NCI-H510A (cell line): ENCODE measurements around the gene ZNF77.
"Not testable (repeated sequence)": the region's sequence is repeated elsewhere in the genome, so short reads cannot be mapped to it uniquely, and the experiment has no call there.

ENCODE experiments used
- DNase-seq: peaks from one replicate; lab custom pipeline; 2025; lab: John Stamatoyannopoulos, UW

ZNF77 gene

GRCh38 chr19:2944775-2945574, at the start of gene ZNF77:
Gene ZNF77, minus strand, starts transcription at chr19:2944971. Its CDS starts 131 bp downstream, at chr19:2944840.
- DNase-seq = peak; percentile 97

- DNase-seq = no peak
Observed at GRCh38 chr19:2993579-2993978, 48.8 kb upstream of the ZNF77 start.

- DNase-seq = no peak
Observed at GRCh38 chr19:2992958-2993357, 48.2 kb upstream of the ZNF77 start.

GRCh38 chr19:2992333-2992732, 47.6 kb upstream of the ZNF77 start:
- not testable (repeated sequence) for DNase-seq

GRCh38 chr19:2989236-2989946, 44.6 kb upstream of the ZNF77 start:
- no peak for DNase-seq

- DNase-seq = no peak
Observed at GRCh38 chr19:2988568-2988967, 43.8 kb upstream of the ZNF77 start.

GRCh38 chr19:2987797-2988196, 43.0 kb upstream of the ZNF77 start:
- DNase-seq = no peak

- DNase-seq = no peak
Observed at GRCh38 chr19:2986951-2987524, 42.3 kb upstream of the ZNF77 start.

- DNase-seq = no peak
Observed at GRCh38 chr19:2984215-2984528, 39.4 kb upstream of the ZNF77 start.

GRCh38 chr19:2983351-2984214, 38.8 kb upstream of the ZNF77 start:
- DNase-seq = peak; percentile 51

- DNase-seq = peak; percentile 47
Observed at GRCh38 chr19:2982983-2983350, 38.2 kb upstream of the ZNF77 start.

GRCh38 chr19:2982561-2982960, 37.8 kb upstream of the ZNF77 start:
- DNase-seq = no peak

- DNase-seq = no peak
Observed at GRCh38 chr19:2981898-2982297, 37.1 kb upstream of the ZNF77 start.

GRCh38 chr19:2978772-2979171, 34.0 kb upstream of the ZNF77 start:
- no peak for DNase-seq

- DNase-seq = no peak
Observed at GRCh38 chr19:2978166-2978767, 33.5 kb upstream of the ZNF77 start.

GRCh38 chr19:2977746-2978138, 33.0 kb upstream of the ZNF77 start:
- no peak for DNase-seq

GRCh38 chr19:2977001-2977745, 32.4 kb upstream of the ZNF77 start, which contains the start of gene TLE6:
Gene TLE6, plus strand, starts transcription at chr19:2977564. Its CDS starts 670 bp downstream, at chr19:2978234.
- DNase-seq = peak; percentile 91

- no peak for DNase-seq
Observed at GRCh38 chr19:2976609-2977000, 31.8 kb upstream of the ZNF77 start.

- DNase-seq = no peak
Observed at GRCh38 chr19:2974342-2975041, 29.7 kb upstream of the ZNF77 start.

- DNase-seq = no peak
Observed at GRCh38 chr19:2973229-2973628, 28.5 kb upstream of the ZNF77 start.
